GM12891 (cell line): Measurements from ENCODE around the gene CDH24.

Experiments
- POLR2A ChIP-seq: IDR thresholded peaks from 2 replicates; pipeline ENCODE4 v1.6.1; 2011; ENCODE audit warnings: low read depth, low read length, control low read depth
- POLR2AphosphoS5 ChIP-seq: IDR thresholded peaks from 2 replicates; pipeline ENCODE4 v1.6.1; 2011; ENCODE audit warnings: low read depth, low read length, control low read depth
- SPI1 ChIP-seq: IDR thresholded peaks from 2 replicates; pipeline ENCODE4 v1.6.1; 2011; ENCODE audit warnings: low read depth, low read length, control low read depth
- TAF1 ChIP-seq: IDR thresholded peaks from 2 replicates; pipeline ENCODE4 v1.6.1; 2011; ENCODE audit warnings: low read depth, low read length, control low read depth

- TF ChIP-seq SPI1: no peak
- no peak for TF ChIP-seq POLR2AphosphoS5
- no peak for TF ChIP-seq POLR2A
- no peak for TF ChIP-seq TAF1
These were observed 51.2 kb downstream of the CDH24 start for GRCh38 chr14:23006188-23006534.
